ENCODE measurements around the gene SLCO3A1.
A peak's percentile ranks its signal among the peaks of the same experiment; 100 is the strongest.

Gene SLCO3A1

DNA sequence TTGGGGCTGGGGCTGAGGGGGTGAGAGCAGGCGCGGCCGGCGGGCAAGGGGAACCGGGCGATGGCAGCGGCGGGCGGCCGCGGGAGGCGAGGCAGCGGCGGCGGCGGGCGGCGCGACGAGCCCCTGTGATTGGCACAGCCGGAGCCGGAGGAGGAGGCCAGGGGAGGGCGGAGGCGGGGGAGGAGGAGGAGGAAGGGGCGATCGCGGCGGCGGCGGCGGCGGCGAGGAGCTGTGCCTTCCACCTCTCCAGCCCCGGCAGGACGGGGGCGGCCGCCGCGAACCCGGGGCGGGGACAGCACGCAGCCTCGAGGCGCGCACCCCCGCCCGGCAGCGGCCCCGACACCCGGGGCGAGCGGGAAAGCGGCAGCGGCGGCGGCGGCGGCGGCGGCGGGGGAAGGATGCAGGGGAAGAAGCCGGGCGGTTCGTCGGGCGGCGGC, at the start of gene SLCO3A1:
Gene SLCO3A1, plus strand, starts transcription at position 198 of the 437 bp plus-strand sequence.
- DNase-seq (ENCODE audit: low spot score): peak; percentile 87

DNA sequence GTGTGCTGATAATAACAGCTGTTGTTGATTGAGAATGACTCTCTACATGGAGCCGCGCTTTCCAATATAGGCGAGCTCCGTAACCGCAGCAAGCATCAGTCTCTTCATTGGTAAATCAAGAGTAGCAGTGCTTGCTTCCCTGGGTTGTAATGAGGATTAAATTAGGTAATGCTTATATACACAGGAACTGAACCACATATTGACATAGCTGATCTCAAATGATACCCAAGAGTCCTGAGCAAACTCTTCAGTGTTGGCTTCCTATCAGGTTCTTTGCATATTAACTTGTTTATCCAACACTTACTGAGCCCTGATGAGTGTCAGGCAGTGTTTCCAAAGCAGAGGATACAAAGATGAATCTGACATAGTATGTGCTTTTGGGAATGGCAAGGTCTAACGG, 46.4 kb upstream of the SLCO3A1 start:
- DNase-seq (ENCODE audit: low spot score): no peak

DNA sequence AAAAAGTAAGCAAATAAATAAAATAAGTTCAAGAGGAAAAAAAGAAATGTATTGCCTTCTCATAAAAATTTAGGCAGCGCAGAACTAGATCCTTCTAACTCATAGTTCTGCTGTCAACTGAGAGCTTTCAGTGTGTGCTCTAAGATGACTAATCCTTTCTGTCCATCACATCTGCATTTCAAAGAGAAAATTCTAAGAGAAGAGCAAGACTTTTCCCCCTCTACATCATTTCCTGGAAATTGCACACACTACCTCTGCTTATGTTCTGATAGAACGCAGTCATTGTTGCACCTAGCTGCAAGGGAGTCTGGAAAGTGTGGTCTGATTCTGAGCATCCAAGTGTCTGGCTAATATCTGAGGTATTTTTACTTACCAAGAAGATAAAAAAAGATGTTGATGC, 39.6 kb upstream of the SLCO3A1 start:
- no peak for DNase-seq (ENCODE audit: low spot score)

DNA sequence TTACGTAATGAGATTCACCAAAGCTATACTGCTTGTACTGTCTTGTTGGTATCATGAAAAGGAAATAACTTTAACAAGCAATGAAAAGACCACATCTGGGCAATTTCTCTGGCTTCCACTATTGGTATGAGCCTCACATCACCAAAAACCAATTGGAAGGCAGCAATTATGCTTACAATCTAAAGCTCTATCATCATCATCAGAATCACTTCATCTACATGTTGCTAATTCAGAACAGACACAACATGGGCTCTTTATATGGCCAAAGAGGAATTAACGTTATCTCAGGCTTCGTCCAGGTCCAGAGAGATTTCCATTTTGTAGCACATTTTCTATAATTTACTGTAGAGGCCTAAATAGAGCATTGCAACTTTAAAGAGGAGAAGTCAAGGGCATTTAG, 36.6 kb upstream of the SLCO3A1 start:
- DNase-seq (ENCODE audit: low spot score): no peak

DNA sequence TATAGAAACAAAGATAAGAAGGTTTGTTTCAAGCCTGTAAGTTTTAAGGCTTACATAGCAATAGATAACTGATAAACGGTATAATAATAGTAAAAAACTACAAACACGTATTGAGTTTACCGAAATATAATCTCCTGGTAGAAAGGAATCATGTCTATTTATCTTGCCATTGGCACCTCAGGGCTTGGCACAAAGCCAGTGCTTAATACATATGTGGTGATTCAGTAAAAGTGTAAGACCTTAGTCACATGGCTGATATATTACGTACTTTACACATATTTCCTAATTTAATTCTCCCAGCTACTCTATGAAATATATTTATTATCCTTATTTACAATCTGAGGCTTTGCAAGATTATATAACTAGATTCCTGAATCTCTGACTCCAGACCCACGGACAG, 32.0 kb upstream of the SLCO3A1 start:
- no peak for DNase-seq (ENCODE audit: low spot score)

DNA sequence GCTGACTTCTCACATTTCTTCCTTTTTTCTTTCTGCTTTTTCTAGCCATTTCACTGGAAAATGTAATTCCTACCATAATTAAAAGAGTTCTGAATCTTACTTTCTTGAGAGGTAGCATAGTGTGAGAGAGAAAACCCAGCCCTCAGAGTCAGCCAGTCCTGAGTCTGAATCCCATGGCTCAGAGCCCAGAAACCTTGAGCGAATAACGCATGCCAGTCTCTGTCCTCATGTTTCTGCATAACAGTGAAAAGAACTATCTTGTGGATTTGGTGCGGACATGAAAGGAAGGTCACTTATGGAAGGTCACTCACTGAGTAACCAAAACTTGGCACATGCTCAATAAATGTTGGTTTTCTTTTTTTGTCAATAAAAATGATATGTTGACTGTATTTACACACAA, 29.3 kb upstream of the SLCO3A1 start:
- no peak for DNase-seq (ENCODE audit: low spot score)

DNA sequence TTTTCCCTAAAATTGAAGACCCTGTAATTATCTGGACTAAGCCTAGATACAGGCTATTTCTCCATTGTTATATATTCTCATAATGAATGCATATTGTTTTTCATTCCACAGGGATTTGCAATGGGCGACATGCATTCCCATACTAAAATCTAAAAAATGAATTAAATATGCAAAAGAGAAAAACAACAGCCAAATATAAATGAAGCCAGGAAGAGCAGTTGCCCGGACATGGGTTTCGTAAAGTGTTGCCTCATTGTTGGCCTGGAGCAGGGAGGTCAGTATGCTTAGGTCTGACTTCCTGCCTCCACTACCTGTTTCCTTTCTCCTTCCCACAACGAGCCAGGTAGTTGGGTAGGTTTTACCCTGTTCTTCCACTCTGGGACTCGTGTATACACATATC, 27.1 kb upstream of the SLCO3A1 start:
- DNase-seq (ENCODE audit: low spot score): no peak

DNA sequence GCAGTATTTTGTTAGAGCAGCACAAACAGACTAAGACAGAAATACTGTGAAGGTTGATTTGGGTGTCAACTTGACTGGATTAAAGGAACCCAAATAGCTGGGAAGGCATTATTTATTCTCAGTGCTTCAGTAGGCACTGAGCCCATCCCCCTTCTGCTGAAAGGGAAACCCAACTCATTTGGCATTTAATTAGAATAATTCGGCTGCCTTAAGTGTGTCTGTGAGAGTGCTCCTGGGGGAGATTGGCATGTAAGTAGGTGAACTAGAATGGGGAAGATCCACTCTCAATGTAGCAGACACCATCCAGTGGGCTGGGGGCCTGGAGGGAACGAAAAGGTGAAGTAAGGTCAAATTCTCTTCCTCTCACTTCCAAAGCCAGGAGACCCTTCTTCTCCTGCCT, 20.5 kb upstream of the SLCO3A1 start:
- DNase-seq (ENCODE audit: low spot score): no peak

DNA sequence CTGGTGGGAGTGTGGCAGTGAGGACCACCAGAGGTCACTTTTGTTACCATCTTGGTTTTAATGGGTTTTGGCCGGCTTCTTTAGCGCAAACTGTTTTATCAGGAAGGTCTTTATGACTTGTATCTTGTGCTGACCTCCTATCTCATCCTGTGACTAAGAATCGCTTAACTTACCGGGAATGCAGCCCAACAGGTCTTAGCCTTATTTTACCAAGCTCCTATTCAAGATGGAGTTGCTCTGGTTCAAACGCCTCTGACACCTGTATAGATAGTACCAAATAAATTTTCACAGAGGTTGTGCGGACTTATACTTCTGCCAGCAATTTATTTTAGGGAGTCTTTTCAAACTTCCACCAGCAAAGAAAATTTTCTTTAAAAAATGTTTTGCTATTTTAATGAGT, 13.6 kb upstream of the SLCO3A1 start:
- no peak for DNase-seq (ENCODE audit: low spot score)

DNA sequence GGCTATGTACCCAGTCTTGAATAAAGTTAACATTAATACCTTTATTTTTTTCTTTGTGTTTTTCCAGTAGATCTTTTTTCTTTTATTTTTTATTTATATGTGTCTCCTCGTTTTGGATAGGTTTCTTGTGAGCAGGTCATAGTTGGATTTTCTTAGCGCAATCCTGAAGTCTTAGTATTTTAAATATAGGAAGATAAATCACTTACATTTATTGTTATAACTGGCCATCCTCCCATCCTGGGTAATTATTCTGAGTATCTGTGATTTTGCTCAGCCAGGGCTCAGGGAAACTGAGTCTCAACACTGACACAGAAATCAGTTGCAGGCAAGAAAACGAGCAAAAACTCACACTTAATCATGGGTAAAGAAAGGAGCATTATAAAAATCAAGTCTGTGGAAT, 11.6 kb upstream of the SLCO3A1 start:
- DNase-seq (ENCODE audit: low spot score): no peak

DNA sequence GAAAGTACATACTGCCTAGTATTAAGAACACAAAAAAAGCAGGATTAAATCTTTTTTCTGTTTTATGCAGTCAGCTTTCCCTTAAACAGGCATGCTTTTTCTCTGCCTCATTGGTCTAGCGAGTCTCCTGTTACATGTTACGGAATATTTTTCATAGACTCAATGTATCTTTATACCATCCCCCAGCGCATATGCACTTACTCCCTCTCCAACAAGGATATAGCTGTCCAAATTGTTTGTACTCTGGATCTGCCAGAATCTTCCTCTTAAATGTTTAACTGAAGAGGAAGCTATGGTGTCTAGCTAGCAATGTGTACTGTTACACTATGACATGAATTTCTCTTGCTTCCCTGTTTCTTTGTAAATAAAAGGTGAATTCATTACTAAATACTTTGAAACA, 9.2 kb upstream of the SLCO3A1 start:
- DNase-seq (ENCODE audit: low spot score): no peak

DNA sequence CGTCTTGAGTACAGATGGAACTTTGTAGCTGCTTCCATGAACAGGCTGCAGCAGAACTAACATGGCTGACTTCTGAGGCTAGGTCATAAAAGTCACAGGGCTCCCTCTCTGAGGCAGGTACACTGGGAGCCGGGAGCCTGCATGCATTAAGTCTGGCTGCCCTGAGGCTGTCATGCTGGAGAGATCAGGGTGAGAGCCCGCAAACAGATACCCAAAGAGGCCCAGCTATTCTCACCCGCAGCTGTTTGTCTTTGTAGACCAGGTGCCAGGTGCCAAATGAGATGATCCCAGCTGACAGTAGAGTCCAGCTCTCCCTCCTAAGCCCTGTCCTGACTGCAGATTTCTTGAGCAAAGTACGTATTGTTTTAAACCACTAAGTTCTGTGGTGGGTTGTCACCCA, 8.6 kb upstream of the SLCO3A1 start:
- no peak for DNase-seq (ENCODE audit: low spot score)

DNA sequence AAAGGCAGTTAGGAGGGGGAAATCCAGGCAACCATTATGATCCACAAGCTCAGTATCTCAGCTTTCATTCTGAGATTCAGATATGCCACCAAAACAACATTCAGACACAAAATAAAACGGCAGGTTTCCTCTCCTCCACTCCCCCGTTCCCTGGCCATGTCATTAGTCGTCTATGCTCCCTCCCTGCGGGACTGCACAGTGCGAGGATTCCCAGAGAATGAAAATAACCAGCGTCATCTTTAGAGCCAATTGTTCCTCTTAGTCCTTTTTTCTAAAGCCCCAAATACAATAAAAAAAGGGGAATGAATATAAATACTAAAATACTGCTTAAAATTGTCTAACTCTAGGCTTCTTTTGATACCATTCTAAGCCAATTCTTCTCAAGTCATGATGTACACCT, 7.8 kb upstream of the SLCO3A1 start:
- DNase-seq (ENCODE audit: low spot score): no peak

DNA sequence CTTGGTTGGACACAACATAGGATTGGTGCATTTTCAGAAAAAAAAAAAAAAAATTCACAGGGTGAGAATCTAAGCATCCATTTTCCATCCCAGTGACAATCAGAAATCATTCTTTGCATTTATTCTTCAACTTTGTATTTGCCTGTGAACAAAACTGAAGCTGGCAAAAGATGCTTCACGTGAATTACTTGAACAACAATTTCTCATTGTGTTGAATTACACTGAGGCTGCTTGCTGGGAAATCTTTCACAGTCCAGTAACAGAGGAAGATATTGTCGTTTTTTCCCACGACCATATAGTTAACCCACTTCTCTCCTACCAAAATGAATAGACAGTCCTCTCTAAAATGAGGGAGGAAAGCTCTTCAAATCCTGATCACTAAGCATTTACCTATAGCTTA, 4.3 kb upstream of the SLCO3A1 start:
- no peak for DNase-seq (ENCODE audit: low spot score)

DNA sequence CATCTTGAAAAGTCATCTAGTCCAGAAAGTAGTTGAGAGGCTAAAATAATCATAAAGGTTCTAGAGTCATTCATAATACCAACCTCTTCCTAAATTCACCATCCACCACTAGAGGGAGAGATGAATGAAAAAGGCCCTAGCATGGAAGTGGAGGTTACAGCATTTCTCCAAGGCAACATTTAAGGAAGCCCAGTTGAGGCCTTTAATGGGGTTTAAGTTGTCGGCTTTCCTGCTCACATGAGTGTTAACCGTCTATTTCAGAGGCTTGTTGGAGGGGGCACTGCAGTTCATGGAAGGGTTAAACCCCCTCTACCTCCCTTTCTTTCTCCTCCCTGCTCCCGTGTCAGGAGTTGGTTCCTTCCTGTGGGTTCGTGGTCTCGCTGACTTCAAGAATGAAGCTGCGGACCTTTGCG, 3.8 kb upstream of the SLCO3A1 start:
- DNase-seq (ENCODE audit: low spot score): peak; percentile 66

DNA sequence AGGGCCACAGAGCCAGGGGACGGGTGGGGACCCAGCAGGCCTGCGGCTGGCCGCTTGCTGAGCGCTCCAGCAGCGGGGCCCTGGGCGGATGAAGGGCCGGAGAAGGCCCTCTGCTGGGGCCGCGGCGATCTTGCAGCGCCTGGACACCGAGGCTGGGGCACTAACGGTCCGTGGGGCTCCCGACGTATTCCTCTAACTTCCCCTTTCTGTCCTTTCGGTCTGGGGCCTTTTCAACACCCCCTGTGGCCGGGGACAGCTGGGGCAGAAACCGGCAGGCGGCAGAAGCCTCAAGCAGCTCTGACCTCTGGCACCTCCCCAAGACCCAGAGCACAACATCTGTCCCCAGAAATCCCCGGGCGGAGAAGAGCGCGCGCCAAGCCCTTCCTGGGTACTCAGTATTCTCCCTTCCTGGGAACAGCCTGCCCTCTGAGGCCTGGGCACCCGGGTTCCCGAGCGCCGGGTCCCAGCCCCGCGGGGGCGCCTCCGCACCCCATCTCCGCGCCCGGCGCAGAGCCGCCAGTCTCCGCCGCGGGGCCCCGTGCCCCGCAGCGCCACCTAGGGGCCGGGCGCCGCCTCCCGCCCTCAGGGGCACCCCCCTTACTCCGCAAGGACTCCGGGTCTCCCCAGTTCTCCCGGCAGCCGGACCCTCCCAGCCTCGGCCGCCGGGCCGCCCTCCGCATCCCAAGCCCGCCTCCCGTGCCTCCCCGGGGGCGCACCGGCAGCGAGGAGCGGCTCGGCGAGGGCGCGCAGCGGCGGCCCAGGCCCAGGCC, 582 bp upstream of the SLCO3A1 start:
- peak; percentile 94 for DNase-seq (ENCODE audit: low spot score)

DNA sequence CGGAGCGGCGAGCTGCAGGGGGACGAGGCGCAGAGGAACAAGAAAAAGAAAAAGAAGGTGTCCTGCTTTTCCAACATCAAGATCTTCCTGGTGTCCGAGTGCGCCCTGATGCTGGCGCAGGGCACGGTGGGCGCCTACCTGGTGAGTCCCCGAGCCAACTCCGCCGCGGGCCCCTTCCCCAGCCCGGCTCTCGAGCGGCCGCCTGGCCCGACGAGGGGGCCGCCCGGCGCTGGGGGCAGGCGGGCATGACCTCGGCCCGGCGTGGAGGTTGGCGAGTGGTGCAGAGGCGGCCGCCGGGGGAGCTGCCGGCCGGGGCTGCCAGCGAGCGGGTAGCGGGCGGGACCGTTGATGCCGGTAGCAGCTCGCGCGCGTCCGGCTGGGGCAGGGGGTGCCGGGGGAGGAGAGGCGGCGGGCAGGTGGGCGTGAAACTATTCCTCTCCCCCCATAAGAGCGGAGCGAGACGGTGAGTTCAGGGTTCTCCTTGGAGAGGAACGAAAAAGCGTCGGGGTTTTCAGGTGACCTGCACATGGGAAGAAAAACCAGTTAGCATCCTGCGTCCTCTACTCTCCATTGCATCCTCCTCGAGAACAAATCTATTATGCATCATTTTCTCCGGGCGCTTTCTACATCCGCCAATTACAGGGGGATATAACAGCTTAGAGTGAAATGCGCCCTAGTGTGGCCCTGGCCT, 585 bp downstream of the SLCO3A1 start:
- peak; percentile 74 for DNase-seq (ENCODE audit: low spot score)

DNA sequence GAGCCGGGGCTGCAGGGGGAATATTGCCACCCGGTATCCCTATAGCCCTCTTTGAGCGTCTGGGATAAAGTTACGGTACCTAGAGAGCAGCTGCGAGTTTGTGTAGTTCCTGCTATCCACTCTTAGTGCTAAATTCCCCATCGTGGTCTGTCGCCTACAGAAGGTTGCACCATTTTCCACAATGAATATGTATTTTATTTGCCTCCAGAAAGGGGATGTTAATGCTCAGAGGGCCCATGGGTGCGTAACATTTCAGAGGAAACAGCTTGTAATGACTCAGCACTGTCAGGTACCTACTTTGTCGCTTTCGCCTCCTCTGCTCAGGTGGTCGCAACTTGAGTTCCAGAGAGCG, 1.1 kb downstream of the SLCO3A1 start:
- no peak for DNase-seq (ENCODE audit: low spot score)

DNA sequence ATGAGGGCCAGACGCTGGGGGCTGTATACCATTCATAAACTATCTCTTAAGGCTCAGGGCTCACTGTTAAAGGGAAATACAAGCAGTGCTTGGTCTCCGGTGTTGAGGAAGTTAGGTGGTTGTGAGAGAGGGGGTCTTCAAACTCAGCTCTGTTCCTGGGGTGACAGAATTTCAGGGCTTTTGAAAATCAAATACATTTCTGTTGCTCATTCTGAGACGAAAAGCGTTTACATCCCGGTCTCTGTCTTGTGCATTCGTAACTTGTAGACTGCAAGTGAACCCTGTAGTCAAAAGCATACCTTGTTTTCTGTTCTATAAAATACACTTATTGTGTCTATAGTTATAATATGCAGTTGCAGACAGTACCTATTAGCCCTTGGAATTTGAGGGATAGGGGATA, 1.7 kb downstream of the SLCO3A1 start:
- no peak for DNase-seq (ENCODE audit: low spot score)

DNA sequence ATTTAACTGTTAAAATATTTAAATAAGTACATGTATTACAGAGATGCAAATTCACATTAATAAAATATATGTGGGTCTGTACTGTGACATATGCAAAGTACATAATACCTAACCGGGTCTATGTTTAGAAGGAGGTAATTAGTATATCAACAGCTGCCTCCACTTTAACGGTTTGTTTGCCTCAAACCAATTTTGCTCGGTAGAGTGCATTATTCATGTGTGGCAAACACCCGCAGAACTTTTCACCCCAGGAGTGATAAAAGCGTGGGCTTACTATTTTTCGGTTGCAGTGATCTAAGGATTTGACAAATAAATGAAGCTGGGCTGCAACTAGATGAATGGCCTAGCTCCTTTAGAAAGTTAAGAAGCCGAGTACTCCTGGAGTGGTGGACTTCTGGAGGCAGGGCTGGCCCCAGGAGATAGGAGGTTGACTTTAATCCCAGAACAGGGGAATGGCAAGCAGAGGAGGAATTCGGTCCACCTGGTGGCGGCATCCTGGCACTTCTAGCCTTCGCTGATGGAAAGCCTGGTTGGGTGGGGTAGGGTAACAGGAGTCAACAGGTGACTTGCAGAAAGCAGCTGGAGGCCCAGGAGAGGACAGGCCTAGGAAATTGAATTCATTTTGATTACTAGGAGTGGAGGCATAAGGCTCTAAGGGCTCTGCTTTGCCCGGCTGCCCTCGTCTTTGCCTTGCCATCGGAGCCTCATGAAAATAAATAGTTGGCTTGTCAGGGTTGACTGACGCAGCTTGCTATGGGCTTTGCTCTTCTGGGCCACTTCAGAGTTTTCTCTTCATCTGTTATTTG, 2.4 kb downstream of the SLCO3A1 start:
- no peak for DNase-seq (ENCODE audit: low spot score)

DNA sequence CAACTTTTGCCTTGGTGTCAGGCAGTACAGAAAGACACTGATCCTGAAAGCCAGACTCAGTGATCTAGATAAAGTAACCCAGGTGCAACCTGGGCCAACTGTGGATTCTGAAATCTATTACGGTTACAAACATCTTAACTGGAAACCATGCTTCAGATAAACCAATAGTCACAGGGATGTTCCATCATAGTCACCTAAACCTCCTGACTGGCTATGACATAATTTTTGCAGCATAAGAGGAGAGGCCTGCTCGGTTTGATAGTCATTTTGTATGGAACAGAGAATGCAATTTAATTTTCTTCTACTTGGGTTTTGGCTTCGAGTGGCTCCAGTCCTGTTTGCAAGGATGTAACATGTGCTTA, 3.7 kb downstream of the SLCO3A1 start:
- no peak for DNase-seq (ENCODE audit: low spot score)

DNA sequence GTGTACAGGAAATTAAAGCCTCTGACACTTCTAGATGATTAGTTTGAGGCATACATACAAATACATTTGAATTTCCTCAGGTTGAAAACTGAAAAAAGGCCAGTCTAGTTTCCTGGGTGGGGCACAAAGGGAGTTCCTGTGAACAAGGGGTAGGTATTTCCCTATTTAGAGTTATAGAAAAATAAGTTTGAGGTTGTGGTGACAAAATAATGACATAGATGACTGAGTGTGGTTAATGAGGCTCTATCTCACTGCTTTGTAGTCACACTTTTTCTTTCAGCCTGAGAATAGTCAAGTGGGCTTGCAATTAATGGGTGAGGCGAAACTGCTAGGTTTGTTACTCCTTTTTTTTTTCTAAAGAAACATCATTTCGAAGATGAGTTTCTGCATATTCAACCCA, 4.3 kb downstream of the SLCO3A1 start:
- no peak for DNase-seq (ENCODE audit: low spot score)

DNA sequence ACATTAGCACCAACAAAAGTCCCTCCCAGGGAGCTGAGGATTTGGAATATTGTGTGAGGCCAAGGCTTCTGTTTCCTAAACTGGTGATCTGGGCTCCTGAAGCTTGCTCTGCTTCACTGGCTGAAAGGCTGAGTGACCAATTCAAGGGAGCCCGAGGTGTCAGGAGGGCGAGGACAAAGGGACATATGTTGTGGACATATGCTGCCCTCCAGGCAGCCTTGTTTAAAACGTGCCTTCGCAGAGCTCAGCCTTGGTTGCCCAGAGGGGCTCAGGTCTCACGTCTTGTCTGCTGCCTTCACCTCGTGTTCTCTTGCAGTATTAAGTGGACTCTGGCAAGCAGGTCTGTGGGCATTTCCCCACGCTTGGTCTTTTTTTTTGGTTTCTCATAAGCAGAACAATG, 7.0 kb downstream of the SLCO3A1 start:
- no peak for DNase-seq (ENCODE audit: low spot score)

All from AG08396 (cell line).